Stromal cell of bone marrow (primary cell): ENCODE results near the gene NCAPG2.

Source experiments
- DNase-seq: peaks from one replicate; pipeline ENCODE4 v3.0.0-alpha.2; 2012; ENCODE audit warnings: low read depth

The NCAPG2 gene

DNA sequence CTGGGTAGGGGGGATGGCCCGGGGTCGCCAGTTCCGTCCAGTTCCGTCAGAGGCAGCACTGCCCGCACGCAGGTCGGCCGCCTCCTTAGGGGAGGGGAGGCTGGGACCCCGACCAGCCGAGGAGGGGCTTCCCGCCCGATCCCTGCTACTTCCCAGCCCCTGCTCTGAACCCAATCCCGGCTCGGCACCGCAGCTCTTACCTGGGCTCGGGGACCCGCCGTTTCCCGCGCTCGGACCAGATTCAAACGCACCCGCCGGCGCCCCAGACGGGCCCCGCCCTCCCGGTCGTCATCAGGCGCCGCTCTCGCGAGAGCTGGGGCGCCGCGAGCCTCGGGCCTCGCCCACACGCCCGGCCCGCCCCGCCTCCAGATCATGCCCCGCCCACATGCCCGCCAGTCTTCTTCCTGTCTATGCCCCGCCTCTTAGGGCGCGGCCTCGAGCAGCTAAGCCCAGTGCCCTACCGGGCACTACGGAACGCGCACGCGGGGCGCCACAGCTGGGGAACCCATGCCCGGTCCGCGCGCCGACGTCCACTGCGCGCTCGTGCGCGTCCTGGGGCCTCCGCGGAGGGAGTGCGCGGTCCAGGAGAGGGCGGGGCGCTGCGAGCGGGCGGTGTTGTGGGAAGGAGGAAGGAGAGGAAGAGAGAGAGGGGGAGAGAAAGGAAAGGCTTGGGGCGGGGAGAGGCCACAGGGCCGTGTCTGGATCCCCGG, at the start of gene NCAPG2:
Gene NCAPG2 (minus strand): TSS at position 281 of the 710 bp plus-strand sequence. CDS start 2,905 bp downstream, outside the sequence.
- peak; percentile 97 for DNase-seq

- no peak for DNase-seq
These were observed 49.3 kb upstream of the NCAPG2 start for GRCh38 chr7:158753900-158754299.

GRCh38 chr7:158751751-158752150, 47.1 kb upstream of the NCAPG2 start:
- no peak for DNase-seq

GRCh38 chr7:158751199-158751598, 46.6 kb upstream of the NCAPG2 start:
- no peak for DNase-seq

GRCh38 chr7:158750702-158751101, 46.1 kb upstream of the NCAPG2 start:
- DNase-seq: no peak

DNA sequence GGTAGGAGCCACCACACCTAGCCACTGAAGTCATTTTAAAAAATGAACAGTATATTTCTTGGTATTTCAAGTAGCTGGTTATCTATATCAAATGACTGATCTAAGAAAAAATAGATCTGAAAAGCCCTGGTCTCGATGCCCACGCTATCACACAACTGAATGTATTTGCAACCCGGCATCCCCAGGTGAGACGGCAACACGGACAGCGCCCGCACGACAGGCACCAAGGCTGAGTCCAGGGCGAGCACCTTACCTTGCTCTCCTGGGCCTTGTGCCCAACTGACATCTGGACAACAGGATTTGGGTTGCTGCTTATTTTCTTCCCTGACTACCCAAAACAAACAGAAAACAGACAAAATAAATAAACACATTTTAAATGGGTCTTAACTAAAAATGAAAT, 44.8 kb upstream of the NCAPG2 start:
- DNase-seq: no peak

DNA sequence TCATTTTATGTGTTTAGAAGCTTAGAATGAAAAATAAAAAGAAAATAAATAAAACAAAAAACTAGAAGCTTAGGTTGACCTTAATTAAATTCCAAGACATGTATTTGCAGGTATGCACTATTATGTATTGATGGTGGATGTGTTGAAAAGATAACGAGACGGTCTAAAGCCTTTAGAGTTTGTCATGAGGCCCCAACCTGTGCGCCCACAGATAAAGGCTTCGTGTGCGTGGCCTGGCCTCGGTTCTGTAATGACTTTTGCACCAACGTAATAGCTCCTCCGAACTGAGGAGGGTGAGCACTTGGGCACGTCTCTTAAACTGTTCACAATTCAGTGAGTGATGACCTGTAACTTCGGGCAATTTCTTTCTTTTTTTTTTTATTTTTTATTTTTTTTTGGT, 43.7 kb upstream of the NCAPG2 start:
- DNase-seq: no peak

GRCh38 chr7:158747408-158747807, 42.8 kb upstream of the NCAPG2 start:
- no peak for DNase-seq

DNA sequence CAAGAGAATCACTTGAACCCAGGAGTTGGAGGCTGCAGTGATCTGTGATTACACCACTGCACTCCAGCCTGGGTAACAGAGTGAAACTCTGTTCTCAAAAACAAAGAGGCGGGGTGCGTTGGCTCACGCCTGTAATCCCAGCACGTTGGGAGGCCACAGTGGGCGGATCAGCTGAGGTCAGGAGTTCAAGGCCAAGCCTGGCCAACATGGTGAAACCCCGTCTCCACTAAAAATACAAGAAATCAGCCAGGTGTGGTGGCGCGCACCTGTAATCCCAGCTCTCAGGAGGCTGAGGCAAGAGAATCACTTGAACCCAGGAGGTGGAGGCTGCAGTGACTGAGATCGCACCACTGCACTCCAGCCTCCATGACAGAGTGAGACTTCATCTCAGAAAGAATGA, 42.4 kb upstream of the NCAPG2 start:
- DNase-seq: no peak

GRCh38 chr7:158745057-158745715, 40.6 kb upstream of the NCAPG2 start:
- DNase-seq: no peak

- no peak for DNase-seq
These were observed 39.5 kb upstream of the NCAPG2 start for GRCh38 chr7:158744070-158744469.

- DNase-seq: no peak
These were observed 38.6 kb upstream of the NCAPG2 start for GRCh38 chr7:158743219-158743618.

DNA sequence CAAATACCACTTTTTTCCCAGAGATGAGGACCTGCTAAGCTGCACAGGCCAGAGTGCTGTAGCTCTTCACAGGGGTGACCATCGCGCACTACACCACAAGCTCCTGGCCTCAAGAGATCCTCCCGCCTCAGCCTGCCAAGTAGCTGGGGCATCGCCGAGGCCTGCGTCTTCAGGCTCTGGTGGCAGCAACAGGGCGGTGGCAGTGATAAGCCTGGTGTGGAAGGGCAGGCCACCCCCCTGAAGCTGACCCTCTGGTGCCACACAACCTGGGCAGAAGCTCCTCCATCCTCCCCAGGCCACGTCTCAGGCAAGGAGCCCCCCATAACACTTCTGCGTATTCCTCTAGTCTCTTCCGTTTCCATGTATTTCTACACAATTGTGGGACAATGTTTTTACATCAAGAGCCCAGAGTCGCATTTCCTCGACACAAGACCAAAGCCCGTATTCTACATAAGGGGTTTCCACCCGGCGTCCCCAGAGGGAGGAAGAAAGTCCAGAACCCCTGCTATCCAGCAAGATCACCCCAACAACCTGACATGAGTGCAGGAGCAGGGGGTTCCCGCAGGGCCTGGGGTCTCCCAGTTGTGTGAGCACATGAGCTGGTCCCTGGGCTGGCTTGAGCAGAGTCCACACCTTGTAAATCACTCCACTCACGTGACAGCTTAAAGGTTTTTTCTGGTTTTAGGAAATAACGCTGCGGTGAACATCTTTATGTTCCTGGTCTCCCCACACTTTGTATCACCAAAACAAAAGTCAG, 37.6 kb upstream of the NCAPG2 start:
- no peak for DNase-seq

DNA sequence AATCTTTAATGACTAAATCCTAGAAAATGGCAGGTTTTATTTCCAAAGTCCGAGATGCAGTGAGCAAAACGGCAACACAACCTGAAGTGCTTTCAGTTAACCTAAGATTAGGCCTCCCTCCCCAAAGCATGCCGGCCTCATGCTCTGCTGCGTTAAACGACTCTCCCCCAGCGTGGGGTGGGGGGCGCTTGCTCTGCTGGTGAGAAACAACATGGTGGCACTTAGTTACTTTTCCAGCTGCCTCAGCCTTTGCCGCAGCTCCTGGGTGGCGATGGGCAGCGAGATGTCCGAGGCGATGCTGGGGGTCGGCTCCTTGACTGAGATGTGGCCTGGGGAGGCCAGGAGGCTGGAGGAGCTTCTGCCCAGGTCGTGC, 36.7 kb upstream of the NCAPG2 start:
- DNase-seq: no peak

- peak; percentile 42 for DNase-seq
These were observed 36.2 kb upstream of the NCAPG2 start for GRCh38 chr7:158740657-158741293.

DNA sequence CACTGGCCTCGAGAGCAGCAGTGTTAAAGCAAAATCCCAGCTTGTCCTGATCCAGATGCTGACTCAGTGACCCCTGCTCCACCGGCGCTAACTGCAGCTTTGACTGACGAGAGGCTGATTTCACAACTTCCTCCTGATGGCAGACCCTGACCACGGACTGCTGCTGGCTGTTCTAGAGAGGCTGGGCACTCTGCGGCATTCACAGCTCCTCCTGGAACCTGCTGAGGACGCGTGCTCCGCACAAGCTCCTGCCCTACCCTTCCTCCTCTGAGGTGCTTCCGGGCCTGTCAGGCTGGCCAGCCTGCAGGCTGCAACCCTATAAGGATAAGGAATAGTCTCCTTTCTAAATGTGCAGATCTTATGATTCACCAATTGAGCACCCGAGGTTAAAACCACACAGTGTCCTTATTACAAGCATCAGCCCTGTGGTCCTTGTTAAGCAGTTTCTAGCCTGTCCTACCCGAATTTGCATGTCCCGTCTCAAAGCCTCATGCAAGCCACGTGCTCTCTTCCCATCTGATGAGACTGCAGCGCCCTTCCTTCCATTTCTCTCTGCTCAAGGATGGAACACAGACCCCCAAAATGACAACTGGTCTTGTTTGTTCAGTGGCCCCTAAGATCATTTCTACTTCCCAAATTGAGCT, 35.5 kb upstream of the NCAPG2 start:
- DNase-seq: peak; percentile 34

DNA sequence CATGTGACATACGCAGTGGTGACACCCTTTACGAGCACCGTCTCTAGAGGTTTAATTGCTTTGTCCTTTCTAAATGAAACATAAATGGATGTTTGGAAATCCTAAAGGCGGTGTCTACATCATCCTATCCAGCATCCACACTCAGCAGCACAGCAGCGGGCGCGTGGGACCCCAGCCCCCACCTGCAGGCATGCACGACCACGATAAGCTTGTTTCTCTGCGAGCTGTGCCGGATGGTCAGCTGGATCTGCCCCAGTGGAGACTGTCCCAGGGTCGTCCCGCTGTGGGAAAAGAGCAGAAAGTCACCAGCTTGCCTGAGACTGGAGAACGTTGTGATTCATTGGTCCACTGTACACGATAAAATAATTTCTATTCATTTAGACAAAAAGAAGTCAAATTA, 34.2 kb upstream of the NCAPG2 start:
- no peak for DNase-seq

DNA sequence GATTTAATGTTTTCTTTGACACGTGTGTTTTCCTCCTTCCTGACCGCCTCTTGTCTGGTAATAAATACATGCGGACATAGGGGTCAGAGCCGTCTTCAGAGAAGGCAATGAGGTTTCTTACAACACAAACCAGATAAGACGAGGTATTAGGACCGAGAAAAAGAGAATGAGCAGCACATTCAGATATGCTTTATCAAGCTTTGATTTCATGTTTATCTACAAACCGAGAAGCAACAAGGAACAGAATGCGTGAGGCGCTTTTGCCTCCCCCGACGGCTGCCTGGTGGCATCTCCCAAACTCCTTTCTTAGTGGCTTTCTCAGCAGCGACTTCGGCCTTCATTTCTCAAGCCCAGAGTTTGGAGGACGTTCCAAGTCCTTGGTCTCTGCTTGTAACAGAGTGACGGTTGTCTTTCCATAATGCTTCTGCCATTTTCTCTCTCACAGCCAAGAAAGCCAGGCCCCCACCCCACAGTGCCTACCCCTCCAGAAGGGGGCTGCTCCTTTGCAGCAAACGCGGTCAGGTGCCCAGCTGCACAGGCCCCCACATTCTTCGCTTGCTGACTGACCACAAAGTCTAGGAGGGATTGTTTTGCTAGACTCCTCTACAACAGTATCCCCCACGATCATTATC, 32.6 kb upstream of the NCAPG2 start:
- DNase-seq: no peak

GRCh38 chr7:158735935-158736334, 31.3 kb upstream of the NCAPG2 start:
- no peak for DNase-seq

- DNase-seq: no peak
These were observed 30.3 kb upstream of the NCAPG2 start for GRCh38 chr7:158734861-158735260.

- DNase-seq: no peak
These were observed 29.3 kb upstream of the NCAPG2 start for GRCh38 chr7:158733775-158734494.
